Smooth muscle cell (in vitro differentiated cells): Measurements from ENCODE around the gene CCDC85C. TPM values are rescaled to one million over a fixed set of nuclear protein-coding genes. Genes with fewer than 3 reads are reported as not detected.

Source experiments
- DNase-seq: peaks from one replicate; lab custom pipeline; 2025; ENCODE audit not compliant: unreplicated experiment; lab: John Stamatoyannopoulos, UW
- H2AFZ ChIP-seq: fragments of 200-600 bp; sonication (generic); 2 replicates; pipeline ENCODE4 v1.6.0; 2016; ENCODE audit warnings: antibody characterized with exemption, low read depth, mild to moderate bottlenecking
- H3F3A ChIP-seq: fragments of 200-600 bp; sonication (generic); 2 replicates; pipeline ENCODE4 v1.6.0; 2017; ENCODE audit warnings: antibody characterized with exemption, low read depth
- H3K27ac ChIP-seq: fragments of 200-600 bp; sonication (generic); 2 replicates; pipeline ENCODE4 v1.5.1; 2016; ENCODE audit warnings: low read depth, mild to moderate bottlenecking
- H3K27me3 ChIP-seq: fragments of 200-600 bp; sonication (generic); 2 replicates; pipeline ENCODE4 v1.6.1; 2016; ENCODE audit warnings: low read depth, mild to moderate bottlenecking
- H3K36me3 ChIP-seq: fragments of 200-600 bp; sonication (generic); 2 replicates; pipeline ENCODE4 v1.5.1; 2016; ENCODE audit warnings: low read depth
- H3K4me1 ChIP-seq: fragments of 200-600 bp; sonication (generic); 2 replicates; pipeline ENCODE4 v1.5.1; 2016; ENCODE audit warnings: low read depth
- H3K4me2 ChIP-seq: fragments of 200-600 bp; sonication (generic); 2 replicates; pipeline ENCODE4 v1.6.0; 2016; ENCODE audit warnings: mild to moderate bottlenecking
- H3K4me3 ChIP-seq: fragments of 200-600 bp; sonication (generic); 2 replicates; pipeline ENCODE4 v1.5.1; 2016; ENCODE audit warnings: mild to moderate bottlenecking
- H3K79me2 ChIP-seq: fragments of 200-600 bp; sonication (generic); 2 replicates; pipeline ENCODE4 v1.6.0; 2016; ENCODE audit warnings: low read depth, mild to moderate bottlenecking
- H3K9ac ChIP-seq: fragments of 200-600 bp; sonication (generic); 2 replicates; pipeline ENCODE4 v1.6.0; 2016; ENCODE audit warnings: low read depth
- H3K9me3 ChIP-seq: fragments of 200-600 bp; sonication (generic); replicated peaks from 2 replicates; pipeline ENCODE4 v1.5.1; 2016; ENCODE audit warnings: low read depth
- H4K20me1 ChIP-seq: fragments of 200-600 bp; sonication (generic); 2 replicates; pipeline ENCODE4 v1.6.0; 2016; ENCODE audit warnings: low read depth
- WGBS: methylation state at CpG from one replicate; pipeline ENCODE4 v1.1.7; 2016; ENCODE audit warnings: low lambda C conversion rate; 5-methylcytosine and 5-hydroxymethylcytosine counted together
- polyA plus RNA-seq: library from polyadenylated mRNA; unstranded; fragments of >200 nt; fragmentation: Nextera tagmentation; extraction: Ambion mirVana; gene quantifications from 2 replicates; pipeline ENCODE4 v1.2.1, GENCODE V29; 2016
- total RNA-seq: library from RNA; depleted of rRNA; stranded (reverse); fragments of >200 nt; gene quantifications from 2 replicates; pipeline ENCODE4 v1.2.3, GENCODE V29; 2014
- TF ChIP-seq, protein P1 (sequence below): fragments of 200-600 bp; sonication (generic); IDR thresholded peaks from 2 replicates; pipeline ENCODE4 v1.5.1; 2017; ENCODE audit warnings: borderline replicate concordance, mild to moderate bottlenecking, antibody characterized with exemption; ENCODE audit not compliant: insufficient read depth, poor library complexity, severe bottlenecking

CCDC85C gene
- total and polyA plus RNA-seq, 2 experiments from 2014 or later, result 4.0 to 6.5 TPM

DNA sequence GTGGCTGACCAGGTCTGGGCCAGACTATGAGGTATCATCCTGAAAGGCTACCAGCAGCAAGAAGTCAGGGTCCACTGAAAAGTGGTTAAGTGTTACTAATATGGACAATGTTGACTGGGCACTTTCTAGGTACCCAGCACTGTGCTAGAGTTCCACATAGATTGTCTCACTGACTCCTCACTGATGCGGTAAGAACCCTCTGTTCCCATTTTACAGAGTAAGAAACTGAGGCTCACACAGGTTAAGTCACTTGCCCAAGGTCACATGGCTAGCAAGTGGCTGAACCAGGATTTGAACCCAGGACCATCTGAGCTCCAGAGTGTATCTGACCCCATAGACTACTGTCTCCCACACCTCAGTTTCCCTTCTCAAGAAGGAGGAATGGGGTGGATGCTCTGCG, 4.6 kb upstream of the CCDC85C start:
- Histone ChIP-seq H2AFZ (no peak overlapping the region), H3K36me3 (no peaks in the 10 kb centered on the region), H4K20me1 (no peaks in the 10 kb centered on the region), H3K27me3 (no peaks in the 10 kb centered on the region), H3K79me2 (no peaks in the 10 kb centered on the region), H3K9me3 (no peaks in the 10 kb centered on the region), H3K27ac (no peak overlapping the region), H3K4me1 (peaks cover 19% of the 10 kb centered on the region), H3F3A (peaks cover 3% of the 10 kb centered on the region), H3K4me3 (no peak overlapping the region), H3K9ac (no peak overlapping the region), H3K4me2 (no peak overlapping the region)
- WGBS, result 96% methylated on average over 2 of the region's 2 CpGs
- TF ChIP-seq, protein P1, sequence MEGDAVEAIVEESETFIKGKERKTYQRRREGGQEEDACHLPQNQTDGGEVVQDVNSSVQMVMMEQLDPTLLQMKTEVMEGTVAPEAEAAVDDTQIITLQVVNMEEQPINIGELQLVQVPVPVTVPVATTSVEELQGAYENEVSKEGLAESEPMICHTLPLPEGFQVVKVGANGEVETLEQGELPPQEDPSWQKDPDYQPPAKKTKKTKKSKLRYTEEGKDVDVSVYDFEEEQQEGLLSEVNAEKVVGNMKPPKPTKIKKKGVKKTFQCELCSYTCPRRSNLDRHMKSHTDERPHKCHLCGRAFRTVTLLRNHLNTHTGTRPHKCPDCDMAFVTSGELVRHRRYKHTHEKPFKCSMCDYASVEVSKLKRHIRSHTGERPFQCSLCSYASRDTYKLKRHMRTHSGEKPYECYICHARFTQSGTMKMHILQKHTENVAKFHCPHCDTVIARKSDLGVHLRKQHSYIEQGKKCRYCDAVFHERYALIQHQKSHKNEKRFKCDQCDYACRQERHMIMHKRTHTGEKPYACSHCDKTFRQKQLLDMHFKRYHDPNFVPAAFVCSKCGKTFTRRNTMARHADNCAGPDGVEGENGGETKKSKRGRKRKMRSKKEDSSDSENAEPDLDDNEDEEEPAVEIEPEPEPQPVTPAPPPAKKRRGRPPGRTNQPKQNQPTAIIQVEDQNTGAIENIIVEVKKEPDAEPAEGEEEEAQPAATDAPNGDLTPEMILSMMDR, result no peak
- DNase-seq, result no peak

DNA sequence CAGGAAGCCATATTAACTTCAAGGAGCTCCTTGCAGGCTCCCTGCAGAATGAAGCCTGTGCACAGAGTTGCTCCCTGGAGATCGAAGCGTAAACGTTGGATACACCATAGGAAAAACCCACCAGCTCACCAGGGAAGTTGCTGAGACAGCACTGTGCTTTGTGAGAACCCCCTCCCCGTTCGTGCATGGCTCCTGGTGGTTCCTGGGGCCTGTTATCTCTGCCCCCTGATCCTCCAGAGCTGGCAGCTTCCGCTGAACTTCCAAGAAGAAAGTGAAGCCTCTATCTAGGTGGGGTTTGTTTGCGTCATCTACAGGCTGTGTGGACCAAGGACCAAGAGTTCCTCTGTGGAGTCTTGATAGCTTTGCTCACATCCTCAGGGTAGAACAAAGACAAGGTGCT, 2.4 kb upstream of the CCDC85C start:
- DNase-seq, result no peak
- Histone ChIP-seq H4K20me1 (peaks cover 12% of the 10 kb centered on the region), H3K4me2 (no peak overlapping the region), H3K79me2 (no peaks in the 10 kb centered on the region), H3K9me3 (no peaks in the 10 kb centered on the region), H3K9ac (no peak overlapping the region), H2AFZ (no peak overlapping the region), H3K36me3 (no peaks in the 10 kb centered on the region), H3K4me1 (peaks cover 28% of the 10 kb centered on the region), H3K4me3 (no peak overlapping the region), H3K27me3 (no peaks in the 10 kb centered on the region), H3F3A (peaks cover 13% of the 10 kb centered on the region), H3K27ac (no peak overlapping the region)
- TF ChIP-seq, protein P1, result no peak
- 38% methylated on average over 7 of the region's 7 CpGs for WGBS

DNA sequence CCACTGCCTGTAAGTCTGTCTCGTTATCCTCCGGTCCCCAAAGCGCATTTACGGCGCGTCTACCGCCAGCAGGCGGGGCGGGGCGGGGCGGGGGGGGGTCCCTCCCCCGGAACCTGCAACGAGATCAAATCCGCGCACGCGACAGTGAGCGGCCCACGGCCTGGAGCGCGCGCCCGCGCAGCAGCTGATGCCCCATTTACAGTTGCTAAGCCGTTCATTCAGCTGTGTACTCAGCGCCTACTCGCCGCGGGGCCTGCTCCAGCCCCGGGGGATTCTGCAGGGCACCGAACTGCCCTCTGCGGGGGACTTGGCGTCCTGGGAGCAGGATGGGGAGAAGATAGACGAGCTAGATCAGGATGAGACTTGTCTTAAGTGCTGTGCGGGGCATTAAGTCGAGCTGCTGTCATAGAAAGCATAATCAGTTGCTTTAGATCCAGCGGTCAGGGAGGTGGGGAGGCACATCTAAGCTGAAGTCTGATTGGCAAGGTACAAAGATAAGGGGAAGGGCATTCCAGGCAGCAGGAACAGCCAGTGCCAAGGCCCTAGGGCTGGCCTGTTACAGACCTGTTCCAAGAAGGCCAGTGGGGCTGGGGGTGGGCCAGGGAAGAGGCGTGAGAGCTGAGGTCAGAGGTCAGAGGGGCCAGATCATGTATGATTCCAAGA, 1.4 kb upstream of the CCDC85C start:
- Histone ChIP-seq H3K27ac (no peak overlapping the region), H3K4me1 (peaks cover 28% of the 10 kb centered on the region), H3K9ac (peak overlapping the region; percentile 66), H3K27me3 (no peaks in the 10 kb centered on the region), H3K79me2 (peaks cover 4% of the 10 kb centered on the region), H3K36me3 (no peaks in the 10 kb centered on the region), H3F3A (peaks cover 13% of the 10 kb centered on the region), H2AFZ (peak overlapping the region; percentile 74), H3K4me3 (peak overlapping the region; percentile 74), H3K9me3 (no peaks in the 10 kb centered on the region), H3K4me2 (peak overlapping the region; percentile 85), H4K20me1 (peaks cover 12% of the 10 kb centered on the region)
- TF ChIP-seq, protein P1, result no peak
- peak; percentile 44 for DNase-seq
- 3% methylated on average over 35 of the region's 38 CpGs for WGBS
